ENCODE data around the gene APOL5. TPM values are rescaled to one million over a fixed set of nuclear protein-coding genes. Genes with fewer than 3 reads are reported as not detected.
A peak's percentile ranks its signal among the peaks of the same experiment; 100 is the strongest.

Gene APOL5
- total and polyA plus RNA-seq, 4 donors = not detected

DNA sequence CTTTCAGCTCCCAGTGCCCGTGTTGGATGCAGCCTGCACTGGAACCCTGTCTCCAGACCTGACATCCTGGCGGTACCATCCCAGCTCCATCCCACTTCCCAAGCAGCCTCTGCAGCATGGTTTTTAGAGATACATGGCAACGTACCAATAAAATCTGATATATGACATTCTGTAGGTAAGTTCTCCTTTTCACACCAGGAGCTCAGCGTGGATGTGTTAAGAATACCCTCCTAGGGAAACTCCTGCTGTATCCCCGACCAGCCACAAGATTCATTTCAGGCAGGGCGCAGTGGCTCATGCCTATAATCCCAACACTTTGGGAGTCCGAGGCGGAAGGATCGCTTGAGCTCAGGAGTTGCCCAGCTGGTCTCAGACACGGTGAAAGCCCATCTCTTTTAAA lies 15.4 kb downstream of the APOL5 start:
- TF ChIP-seq, protein P1, sequence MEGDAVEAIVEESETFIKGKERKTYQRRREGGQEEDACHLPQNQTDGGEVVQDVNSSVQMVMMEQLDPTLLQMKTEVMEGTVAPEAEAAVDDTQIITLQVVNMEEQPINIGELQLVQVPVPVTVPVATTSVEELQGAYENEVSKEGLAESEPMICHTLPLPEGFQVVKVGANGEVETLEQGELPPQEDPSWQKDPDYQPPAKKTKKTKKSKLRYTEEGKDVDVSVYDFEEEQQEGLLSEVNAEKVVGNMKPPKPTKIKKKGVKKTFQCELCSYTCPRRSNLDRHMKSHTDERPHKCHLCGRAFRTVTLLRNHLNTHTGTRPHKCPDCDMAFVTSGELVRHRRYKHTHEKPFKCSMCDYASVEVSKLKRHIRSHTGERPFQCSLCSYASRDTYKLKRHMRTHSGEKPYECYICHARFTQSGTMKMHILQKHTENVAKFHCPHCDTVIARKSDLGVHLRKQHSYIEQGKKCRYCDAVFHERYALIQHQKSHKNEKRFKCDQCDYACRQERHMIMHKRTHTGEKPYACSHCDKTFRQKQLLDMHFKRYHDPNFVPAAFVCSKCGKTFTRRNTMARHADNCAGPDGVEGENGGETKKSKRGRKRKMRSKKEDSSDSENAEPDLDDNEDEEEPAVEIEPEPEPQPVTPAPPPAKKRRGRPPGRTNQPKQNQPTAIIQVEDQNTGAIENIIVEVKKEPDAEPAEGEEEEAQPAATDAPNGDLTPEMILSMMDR (IDR thresholded peaks at IDR 0.05; ENCODE audit: control extremely low read depth, extremely low read depth) = no peak
- Histone ChIP-seq H3K27me3 (ENCODE audit: control insufficient read depth in 3 of 3, insufficient read depth in 3 of 3, low read length in 2 of 3) (no peaks in the 10 kb centered on the region), H3K4me3 (no peak overlapping the region), H3K9me3 (ENCODE audit: control insufficient read depth in 4 of 4, insufficient read depth in 3 of 4, low read length in 3 of 4) (no peaks in the 10 kb centered on the region), H3K9ac (ENCODE audit: insufficient read depth in 1 of 2, low read length in 2 of 2) (no peak overlapping the region), H3K27ac (ENCODE audit: low read depth in 1 of 2, low read length in 1 of 2) (no peak overlapping the region), H3K4me1 (ENCODE audit: control insufficient read depth in 5 of 5, insufficient read depth in 5 of 5, low read length in 5 of 5) (peaks cover 0 to 9% (median 0%) of the 10 kb centered on the region in 5 donors), H3K36me3 (ENCODE audit: control insufficient read depth in 4 of 4, insufficient read depth in 4 of 4, low read length in 4 of 4) (peaks cover 0 to 5% (median 2%) of the 10 kb centered on the region in 4 donors)
- no peak for ATAC-seq (ENCODE audit: insufficient read depth, low FRiP score)
- WGBS, 2 donors = 86 to 91% methylated on average over 10 of the region's 10 CpGs
- no peak for DNase-seq

DNA sequence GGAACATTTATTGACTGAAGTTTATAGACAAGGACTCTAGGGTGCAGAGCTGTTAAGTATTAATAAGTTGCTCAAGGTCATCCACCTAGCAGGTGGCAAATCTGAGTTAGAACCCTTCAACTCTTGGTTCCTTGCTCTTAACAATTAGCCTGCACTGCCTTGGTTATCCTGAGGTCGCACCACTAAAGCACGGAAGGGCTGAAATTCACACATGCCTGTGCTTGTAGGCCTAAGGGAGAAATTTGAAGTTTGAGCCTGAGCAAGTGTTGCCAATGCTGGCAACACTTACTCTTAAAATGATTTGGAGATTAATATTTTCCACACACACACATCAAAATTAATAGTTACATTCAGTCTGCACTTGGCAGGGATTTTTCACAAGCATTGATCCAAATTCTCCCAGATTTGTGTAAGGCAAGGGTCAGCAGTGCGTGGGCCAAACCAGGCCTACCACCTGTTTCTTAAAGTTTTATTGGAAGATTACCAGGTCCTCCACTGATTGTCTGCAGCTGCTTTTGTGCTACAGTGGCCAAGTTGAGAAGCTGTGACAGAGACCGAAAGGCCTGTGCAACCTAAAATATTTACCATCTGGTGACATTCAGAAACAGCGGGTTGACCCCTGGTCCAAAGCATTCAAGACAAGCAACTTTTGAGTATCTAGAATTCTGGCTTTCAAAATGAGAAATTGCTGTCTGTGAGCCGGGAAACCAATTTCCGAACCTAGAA lies 16.3 kb downstream of the APOL5 start:
- H3K9ac ChIP-seq (ENCODE audit: insufficient read depth in 1 of 2, low read length in 2 of 2) = no peak overlapping the region
- no peak overlapping the region for H3K27ac ChIP-seq (ENCODE audit: low read depth in 1 of 2, low read length in 1 of 2)
- peaks cover 0 to 9% (median 0%) of the 10 kb centered on the region in 5 donors for H3K4me1 ChIP-seq (ENCODE audit: control insufficient read depth in 5 of 5, insufficient read depth in 5 of 5, low read length in 5 of 5)
- peak; percentile 45 to 80 (median 71) for DNase-seq
- TF ChIP-seq, protein P1 (IDR thresholded peaks at IDR 0.05; ENCODE audit: control extremely low read depth, extremely low read depth) = no peak
- no peak for ATAC-seq (ENCODE audit: insufficient read depth, low FRiP score)
- no peaks in the 10 kb centered on the region for H3K9me3 ChIP-seq (ENCODE audit: control insufficient read depth in 4 of 4, insufficient read depth in 3 of 4, low read length in 3 of 4)
- no peaks in the 10 kb centered on the region for H3K27me3 ChIP-seq (ENCODE audit: control insufficient read depth in 3 of 3, insufficient read depth in 3 of 3, low read length in 2 of 3)
- peaks cover 3 to 6% (median 5%) of the 10 kb centered on the region in 4 donors for H3K36me3 ChIP-seq (ENCODE audit: control insufficient read depth in 4 of 4, insufficient read depth in 4 of 4, low read length in 4 of 4)
- WGBS, 2 donors = 81% methylated on average over 7 of the region's 7 CpGs
- no peak overlapping the region for H3K4me3 ChIP-seq

DNA sequence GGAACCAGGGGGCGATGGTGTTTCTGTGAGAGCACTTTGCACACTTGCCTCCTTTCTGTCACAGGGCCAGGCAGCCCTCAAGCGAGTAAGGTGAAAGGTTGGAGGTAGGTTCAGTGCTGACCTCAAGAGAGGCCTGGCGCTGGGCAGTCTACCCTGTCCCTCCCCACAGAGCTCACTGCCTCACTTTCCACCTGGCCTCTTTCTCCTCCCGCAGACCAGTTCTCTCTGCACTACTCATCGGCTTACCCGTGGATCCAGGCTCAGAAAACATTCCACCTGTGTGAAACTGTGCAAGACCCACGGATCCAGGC lies 16.8 kb downstream of the APOL5 start:
- no peak overlapping the region for H3K4me3 ChIP-seq
- H3K9ac ChIP-seq (ENCODE audit: insufficient read depth in 1 of 2, low read length in 2 of 2) = no peak overlapping the region
- WGBS, 2 donors = 82 to 94% methylated on average over 7 of the region's 7 CpGs
- ATAC-seq (ENCODE audit: insufficient read depth, low FRiP score) (no peak), DNase-seq (no peak)
- H3K27ac ChIP-seq (ENCODE audit: low read depth in 1 of 2, low read length in 1 of 2) = no peak overlapping the region
- H3K36me3 ChIP-seq (ENCODE audit: control insufficient read depth in 4 of 4, insufficient read depth in 4 of 4, low read length in 4 of 4) = peaks cover 5 to 9% (median 6%) of the 10 kb centered on the region in 4 donors
- H3K9me3 ChIP-seq (ENCODE audit: control insufficient read depth in 4 of 4, insufficient read depth in 3 of 4, low read length in 3 of 4) = no peaks in the 10 kb centered on the region
- peaks cover 0 to 9% (median 0%) of the 10 kb centered on the region in 5 donors for H3K4me1 ChIP-seq (ENCODE audit: control insufficient read depth in 5 of 5, insufficient read depth in 5 of 5, low read length in 5 of 5)
- TF ChIP-seq, protein P1 (IDR thresholded peaks at IDR 0.05; ENCODE audit: control extremely low read depth, extremely low read depth) = no peak
- no peaks in the 10 kb centered on the region for H3K27me3 ChIP-seq (ENCODE audit: control insufficient read depth in 3 of 3, insufficient read depth in 3 of 3, low read length in 2 of 3)

DNA sequence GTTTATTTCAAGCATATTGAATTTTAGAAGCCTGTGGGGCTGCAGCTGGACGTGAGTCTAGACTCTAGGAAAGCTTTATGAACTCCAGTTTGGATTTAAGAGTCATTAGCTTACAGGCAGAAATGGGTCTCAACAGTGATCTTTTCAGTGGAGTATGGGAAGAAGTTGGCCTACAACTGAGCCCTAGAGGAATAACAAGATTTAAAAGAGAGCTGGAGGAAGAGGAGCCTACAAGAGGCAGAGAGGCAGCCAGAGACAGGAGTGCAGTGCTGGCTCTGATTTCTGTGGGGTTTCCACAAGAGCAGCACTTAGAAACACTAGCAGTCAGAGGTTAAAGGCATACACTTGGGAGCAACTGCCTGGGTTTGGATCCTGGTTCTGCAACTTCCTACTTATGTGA lies 17.9 kb downstream of the APOL5 start:
- DNase-seq = no peak
- Histone ChIP-seq H3K9ac (ENCODE audit: insufficient read depth in 1 of 2, low read length in 2 of 2) (no peak overlapping the region), H3K36me3 (ENCODE audit: control insufficient read depth in 4 of 4, insufficient read depth in 4 of 4, low read length in 4 of 4) (peaks cover 5 to 9% (median 7%) of the 10 kb centered on the region in 4 donors), H3K27me3 (ENCODE audit: control insufficient read depth in 3 of 3, insufficient read depth in 3 of 3, low read length in 2 of 3) (no peaks in the 10 kb centered on the region), H3K4me1 (ENCODE audit: control insufficient read depth in 5 of 5, insufficient read depth in 5 of 5, low read length in 5 of 5) (peaks cover 0 to 9% (median 0%) of the 10 kb centered on the region in 5 donors), H3K9me3 (ENCODE audit: control insufficient read depth in 4 of 4, insufficient read depth in 3 of 4, low read length in 3 of 4) (no peaks in the 10 kb centered on the region), H3K27ac (ENCODE audit: low read depth in 1 of 2, low read length in 1 of 2) (no peak overlapping the region), H3K4me3 (no peak overlapping the region)
- TF ChIP-seq, protein P1 (IDR thresholded peaks at IDR 0.05; ENCODE audit: control extremely low read depth, extremely low read depth) = no peak
- no peak for ATAC-seq (ENCODE audit: insufficient read depth, low FRiP score)
- WGBS, 2 donors = 82 to 89% methylated on average over 1 of the region's 1 CpG
